ENCODE data around the gene LAIR2.

GRCh38 chr19:54477650-54478049 is 25.0 kb upstream of the LAIR2 start:
- TF ChIP-seq CTCF (IDR thresholded peaks at IDR 0.05) (0 out of 2 replicates have a peak, but pooled peaks have one; percentile 6), ZFX (IDR thresholded peaks at IDR 0.05; ENCODE audit: borderline replicate concordance) (no peak)

Data from 22Rv1 (cell line).